HG03159 (cell line): Measurements from ENCODE around the gene MAGEB4.

Experiments
- ATAC-seq: cut with Tn5 transposase; IDR thresholded peaks from one replicate; pipeline ENCODE4 v1.9.1; 2021; ENCODE audit warnings: mild to moderate bottlenecking, moderate library complexity; ENCODE audit not compliant: unreplicated experiment

MAGEB4 gene

DNA sequence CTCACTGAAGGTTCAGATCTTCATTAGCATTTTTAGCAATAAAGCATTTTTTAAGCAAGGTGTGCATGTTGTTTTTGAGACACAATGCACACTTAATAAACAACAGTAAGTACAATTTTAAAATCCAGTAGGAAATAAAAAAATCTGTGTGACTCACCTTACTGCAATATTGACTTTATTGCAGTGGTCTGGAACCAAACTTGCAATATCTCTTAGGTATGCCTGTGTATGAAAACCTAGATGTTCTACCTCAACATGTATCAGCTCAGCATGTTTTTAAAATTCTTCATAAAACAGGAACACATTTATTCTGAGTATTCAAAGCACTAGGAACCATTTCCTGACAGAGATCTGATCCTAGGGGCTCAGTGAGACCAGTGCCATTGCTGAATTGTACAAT is 40.7 kb downstream of the MAGEB4 start:
- no peak for ATAC-seq

DNA sequence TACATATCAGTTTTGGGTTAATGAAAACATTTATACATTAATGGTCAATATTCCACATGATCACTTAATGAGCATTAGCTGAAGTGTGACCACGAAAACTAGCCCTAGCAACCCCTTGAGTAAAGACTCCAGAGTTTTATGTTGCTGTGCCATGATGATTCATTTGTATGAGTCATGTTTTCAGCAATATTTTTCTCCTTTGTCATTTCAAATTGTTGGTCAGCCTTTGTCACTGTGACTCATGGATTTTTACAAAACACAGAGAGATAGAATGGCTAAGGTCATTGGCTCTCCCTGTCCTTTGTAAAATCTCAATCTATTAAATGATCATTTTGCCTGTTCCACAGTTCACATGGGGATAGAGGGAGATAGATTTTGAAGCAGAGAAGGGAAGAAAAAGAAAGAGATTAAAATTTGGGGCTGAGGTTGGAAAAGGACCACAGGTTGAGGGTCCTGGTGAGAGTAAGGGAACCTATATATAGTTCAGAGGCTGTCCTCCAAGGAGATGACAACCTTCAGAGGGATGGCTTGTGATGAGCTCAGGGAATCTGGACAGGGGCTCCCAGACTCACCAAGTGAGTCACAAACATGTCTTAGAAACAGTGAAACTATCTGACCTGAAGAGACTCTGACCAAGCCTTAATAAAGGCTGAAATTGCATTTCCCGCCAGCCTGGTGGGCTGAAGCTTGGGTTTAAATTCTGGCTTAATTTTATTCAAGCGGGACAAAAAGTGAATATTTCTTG is 41.8 kb downstream of the MAGEB4 start:
- ATAC-seq: no peak
